ENCODE data around the gene IGFLR1.

Gene IGFLR1

GRCh38 chr19:35777961-35778360 is 35.7 kb upstream of the IGFLR1 start:
- Histone ChIP-seq H3K9me3 (ENCODE audit: low read length) (no peaks in the 10 kb centered on the region), H2AFZ (ENCODE audit: low read length) (no peak overlapping the region), H3K4me3 (ENCODE audit: low read depth, low read length, poor library complexity, severe bottlenecking) (no peak overlapping the region), H3K79me2 (ENCODE audit: insufficient read depth, low read length) (no peaks in the 10 kb centered on the region), H3K9ac (ENCODE audit: low read length) (no peak overlapping the region), H3K36me3 (ENCODE audit: insufficient read depth, low read length) (peaks cover 14% of the 10 kb centered on the region; the same call in 1 of the 2 replicates), H3K9me2 (ENCODE audit: low read depth, low read length) (no peaks in the 10 kb centered on the region), H3K27me3 (ENCODE audit: insufficient read depth, low read length) (no peaks in the 10 kb centered on the region), H3K27ac (ENCODE audit: low read depth, low read length, poor library complexity, severe bottlenecking) (no peak overlapping the region), H3K4me2 (ENCODE audit: low read length) (no peak overlapping the region), H4K20me1 (ENCODE audit: insufficient read depth, low read length) (no peaks in the 10 kb centered on the region), H3K4me1 (ENCODE audit: insufficient read depth, low read length, severe bottlenecking) (peaks cover 19% of the 10 kb centered on the region), H3F3A (ENCODE audit: insufficient read depth, low read length) (no peaks in the 10 kb centered on the region)
- TF ChIP-seq, protein P1, sequence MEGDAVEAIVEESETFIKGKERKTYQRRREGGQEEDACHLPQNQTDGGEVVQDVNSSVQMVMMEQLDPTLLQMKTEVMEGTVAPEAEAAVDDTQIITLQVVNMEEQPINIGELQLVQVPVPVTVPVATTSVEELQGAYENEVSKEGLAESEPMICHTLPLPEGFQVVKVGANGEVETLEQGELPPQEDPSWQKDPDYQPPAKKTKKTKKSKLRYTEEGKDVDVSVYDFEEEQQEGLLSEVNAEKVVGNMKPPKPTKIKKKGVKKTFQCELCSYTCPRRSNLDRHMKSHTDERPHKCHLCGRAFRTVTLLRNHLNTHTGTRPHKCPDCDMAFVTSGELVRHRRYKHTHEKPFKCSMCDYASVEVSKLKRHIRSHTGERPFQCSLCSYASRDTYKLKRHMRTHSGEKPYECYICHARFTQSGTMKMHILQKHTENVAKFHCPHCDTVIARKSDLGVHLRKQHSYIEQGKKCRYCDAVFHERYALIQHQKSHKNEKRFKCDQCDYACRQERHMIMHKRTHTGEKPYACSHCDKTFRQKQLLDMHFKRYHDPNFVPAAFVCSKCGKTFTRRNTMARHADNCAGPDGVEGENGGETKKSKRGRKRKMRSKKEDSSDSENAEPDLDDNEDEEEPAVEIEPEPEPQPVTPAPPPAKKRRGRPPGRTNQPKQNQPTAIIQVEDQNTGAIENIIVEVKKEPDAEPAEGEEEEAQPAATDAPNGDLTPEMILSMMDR (IDR thresholded peaks at IDR 0.05; ENCODE audit: low read length), result no peak
- TF ChIP-seq EZH2 (IDR thresholded peaks at IDR 0.05; ENCODE audit: borderline replicate concordance, low read length), result no peak

- H3K79me2 ChIP-seq (ENCODE audit: insufficient read depth, low read length), result no peaks in the 10 kb centered on the region
- no peak overlapping the region; the same call in 1 of the 2 replicates for H3K9ac ChIP-seq (ENCODE audit: low read length)
- H3K36me3 ChIP-seq (ENCODE audit: insufficient read depth, low read length), result peaks cover 7% of the 10 kb centered on the region; the same call in 1 of the 2 replicates
- no peak overlapping the region for H3K4me2 ChIP-seq (ENCODE audit: low read length)
- peaks cover 19% of the 10 kb centered on the region for H3K4me1 ChIP-seq (ENCODE audit: insufficient read depth, low read length, severe bottlenecking)
- H3K27ac ChIP-seq (ENCODE audit: low read depth, low read length, poor library complexity, severe bottlenecking), result no peak overlapping the region
- no peaks in the 10 kb centered on the region for H3K27me3 ChIP-seq (ENCODE audit: insufficient read depth, low read length)
- H3K9me3 ChIP-seq (ENCODE audit: low read length), result no peaks in the 10 kb centered on the region
- H3K4me3 ChIP-seq (ENCODE audit: low read depth, low read length, poor library complexity, severe bottlenecking), result no peak overlapping the region
- TF ChIP-seq EZH2 (IDR thresholded peaks at IDR 0.05; ENCODE audit: borderline replicate concordance, low read length), result no peak
- TF ChIP-seq, protein P1 (IDR thresholded peaks at IDR 0.05; ENCODE audit: low read length), result no peak
- no peaks in the 10 kb centered on the region for H3K9me2 ChIP-seq (ENCODE audit: low read depth, low read length)
- H3F3A ChIP-seq (ENCODE audit: insufficient read depth, low read length), result no peaks in the 10 kb centered on the region
- H4K20me1 ChIP-seq (ENCODE audit: insufficient read depth, low read length), result no peaks in the 10 kb centered on the region
- H2AFZ ChIP-seq (ENCODE audit: low read length), result no peak overlapping the region
Measured at GRCh38 chr19:35777086-35777841, 35.0 kb upstream of the IGFLR1 start.

- no peaks in the 10 kb centered on the region for H4K20me1 ChIP-seq (ENCODE audit: insufficient read depth, low read length)
- TF ChIP-seq, protein P1 (IDR thresholded peaks at IDR 0.05; ENCODE audit: low read length), result no peak
- no peak for TF ChIP-seq EZH2 (IDR thresholded peaks at IDR 0.05; ENCODE audit: borderline replicate concordance, low read length)
- peak overlapping the region; percentile 80 for H3K4me2 ChIP-seq (ENCODE audit: low read length)
- H3K9ac ChIP-seq (ENCODE audit: low read length), result peak overlapping the region; percentile 78
- no peaks in the 10 kb centered on the region for H3K79me2 ChIP-seq (ENCODE audit: insufficient read depth, low read length)
- H3F3A ChIP-seq (ENCODE audit: insufficient read depth, low read length), result no peaks in the 10 kb centered on the region
- no peak overlapping the region for H3K27ac ChIP-seq (ENCODE audit: low read depth, low read length, poor library complexity, severe bottlenecking)
- H2AFZ ChIP-seq (ENCODE audit: low read length), result no peak overlapping the region
- no peaks in the 10 kb centered on the region for H3K27me3 ChIP-seq (ENCODE audit: insufficient read depth, low read length)
- H3K9me3 ChIP-seq (ENCODE audit: low read length), result no peaks in the 10 kb centered on the region
- H3K4me1 ChIP-seq (ENCODE audit: insufficient read depth, low read length, severe bottlenecking), result peaks cover 19% of the 10 kb centered on the region
- no peaks in the 10 kb centered on the region for H3K9me2 ChIP-seq (ENCODE audit: low read depth, low read length)
- H3K36me3 ChIP-seq (ENCODE audit: insufficient read depth, low read length), result peaks cover 3% of the 10 kb centered on the region; the same call in 1 of the 2 replicates
- H3K4me3 ChIP-seq (ENCODE audit: low read depth, low read length, poor library complexity, severe bottlenecking), result peak overlapping the region; percentile 80
Measured at GRCh38 chr19:35776102-35776788, 34.0 kb upstream of the IGFLR1 start.

All from OCI-LY1 (cell line).